K562 (cell line): ENCODE results near the gene TBX1. TPM values are rescaled to one million over a fixed set of nuclear protein-coding genes. Genes with fewer than 3 reads are reported as not detected.

ENCODE experiments used
- CHD4 ChIP-seq: fragments of 200-600 bp; sonication (generic); IDR thresholded peaks from 3 replicates; pipeline ENCODE4 v1.6.1; 2012; ENCODE audit warnings: low read depth, mild to moderate bottlenecking, mixed read lengths, low read length, inconsistent platforms; ENCODE audit not compliant: insufficient read depth, insufficient replicate concordance, poor library complexity, severe bottlenecking
- E2F6 ChIP-seq, 2 experiments: IDR thresholded peaks; 2 replicates each; pipeline ENCODE4 v1.6.1; 2011; ENCODE audit warnings: borderline replicate concordance in 1 of 2, control low read depth in 1 of 2, low read depth in 1 of 2, low read length in 1 of 2, mild to moderate bottlenecking in 1 of 2, mixed read lengths in 1 of 2, moderate library complexity in 1 of 2; ENCODE audit not compliant: insufficient read depth in 1 of 2, insufficient read length in 1 of 2, poor library complexity in 1 of 2, severe bottlenecking in 1 of 2; ENCODE audit errors: extremely low read depth in 1 of 2
- ID3 ChIP-seq, 2 experiments: fragments of 250-450 bp in 1 of 2; fragments of 450-650 bp in 1 of 2; sonication (Bioruptor Pico) in 1 of 2; IDR thresholded peaks; 2 replicates each; pipeline versions ENCODE4 v1.6.1 to v1.8.0; 2016 to 2021; ENCODE audit warnings: mild to moderate bottlenecking in 2 of 2, moderate library complexity in 2 of 2, missing compliant biosample characterization in 1 of 2, missing genetic modification characterization in 1 of 2
- LCOR ChIP-seq: sonication (generic); formaldehyde crosslinking; IDR thresholded peaks from 2 replicates; pipeline ENCODE4 v1.8.0; 2022; ENCODE audit warnings: mild to moderate bottlenecking, missing genetic modification reagents
- MITF ChIP-seq: IDR thresholded peaks from 2 replicates; pipeline ENCODE4 v1.6.1; 2014; ENCODE audit warnings: antibody characterized with exemption
- MNT ChIP-seq, 2 experiments: fragments of 450-650 bp; conservative IDR thresholded peaks; 2 replicates each; pipeline ENCODE4 v1.6.1; 2017; ENCODE audit warnings: mild to moderate bottlenecking in 2 of 2, moderate library complexity in 2 of 2
- NONO ChIP-seq, 2 experiments: fragments of 200-400 bp in 1 of 2; fragments of 450-650 bp in 1 of 2; formaldehyde crosslinking in 1 of 2; IDR thresholded peaks; 2 replicates each; pipeline ENCODE4 v1.6.1; 2017; ENCODE audit warnings: low read depth in 2 of 2, mild to moderate bottlenecking in 2 of 2, moderate library complexity in 2 of 2, low read length in 1 of 2
- POLR3G ChIP-seq: IDR thresholded peaks from 2 replicates; pipeline ENCODE4 v1.6.1; 2011; ENCODE audit not compliant: insufficient read length, insufficient replicate concordance; ENCODE audit errors: extremely low read depth
- SNRNP70 ChIP-seq: fragments of 200-400 bp; formaldehyde crosslinking; optimal IDR thresholded peaks from 2 replicates; pipeline ENCODE3; 2017; ENCODE audit warnings: low read depth, low read length
- TEAD2 ChIP-seq: fragments of 450-650 bp; IDR thresholded peaks from 2 replicates; pipeline ENCODE4 v1.6.1; 2016; ENCODE audit warnings: missing genetic modification characterization, control low read depth, missing compliant biosample characterization
- U2AF2 ChIP-seq: fragments of 200-400 bp; formaldehyde crosslinking; optimal IDR thresholded peaks from 2 replicates; pipeline ENCODE3; 2017; ENCODE audit warnings: low read depth, mild to moderate bottlenecking, low read length
- ZBED1 ChIP-seq: IDR thresholded peaks from 2 replicates; pipeline ENCODE4 v1.6.1; 2014
- ZC3H8 ChIP-seq: fragments of 450-650 bp; IDR thresholded peaks from 2 replicates; pipeline ENCODE4 v1.6.1; 2017
- ZKSCAN1 ChIP-seq: fragments of 150-350 bp; IDR thresholded peaks from 2 replicates; pipeline ENCODE4 v1.6.1; 2016; ENCODE audit warnings: low read depth, low read length
- ZNF12 ChIP-seq: sonication (generic); formaldehyde crosslinking; IDR thresholded peaks from 2 replicates; pipeline ENCODE4 v1.4.0; 2020; ENCODE audit warnings: mild to moderate bottlenecking, missing genetic modification reagents
- ZNF134 ChIP-seq: fragments of 250-450 bp; sonication (Bioruptor Pico); conservative IDR thresholded peaks from 2 replicates; pipeline ENCODE4 v1.4.0; 2020
- ZNF324 ChIP-seq: fragments of 250-450 bp; sonication (Bioruptor Pico); IDR thresholded peaks from 2 replicates; pipeline ENCODE4 v1.4.0; 2020; ENCODE audit warnings: mild to moderate bottlenecking
- ZNF354B ChIP-seq: fragments of 250-450 bp; sonication (Bioruptor Pico); IDR thresholded peaks from 2 replicates; pipeline ENCODE4 v1.4.0; 2020
- ZNF764 ChIP-seq: fragments of 250-450 bp; sonication (Bioruptor Pico); IDR thresholded peaks from 2 replicates; pipeline ENCODE4 v1.4.0; 2020; ENCODE audit warnings: low read depth, mild to moderate bottlenecking, moderate library complexity
- ZSCAN29 ChIP-seq: fragments of 450-650 bp; IDR thresholded peaks from 2 replicates; pipeline ENCODE4 v1.6.1; 2017
- polyA plus RNA-seq, 8 experiments: library from polyadenylated mRNA; depleted of rRNA in 4 of 8; stranded (reverse) in 5 of 8; unstranded in 3 of 8; fragments of >200 nt; fragmentation: Nextera tagmentation in 2 of 8; fragmentation: Illumina TruSeq in 1 of 8; extraction: Ambion mirVana in 2 of 8; extraction: Trizol in 1 of 8; gene quantifications; 2 replicates each; pipeline versions ENCODE4 v1.2.1 to v1.2.3, GENCODE V29; 2011 to 2014; ENCODE audit warnings: inconsistent platforms in 1 of 8, missing spikeins in 1 of 8
- total RNA-seq, 7 experiments: library from RNA; depleted of rRNA in 6 of 7; stranded (reverse); fragments of >200 nt in 6 of 7; fragmentation: Illumina TruSeq in 2 of 7; extraction: Trizol in 2 of 7; gene quantifications; 2 replicates each; pipeline versions ENCODE4 v1.2.1 to v1.2.3, GENCODE V29; 2011 to 2021; ENCODE audit warnings: low replicate concordance in 1 of 7
- TF ChIP-seq, protein P1 (sequence below): fragments of 450-650 bp; IDR thresholded peaks from 2 replicates; pipeline ENCODE4 v1.6.1; 2017; ENCODE audit warnings: antibody characterized with exemption

The TBX1 gene
- total and polyA plus RNA-seq, 9 of the 15 experiments (the other 6 are each of a cell fraction or from before 2014, with no cell fraction given) = 0.07 to 35.0 (median 3.9) TPM

GRCh38 chr22:19766511-19767426, 6.2 kb downstream of the TBX1 start (continued):
- no peak for TF ChIP-seq MNT (conservative IDR thresholded peaks at IDR 0.05)
- no peak for TF ChIP-seq ID3 (CRISPR knock-in tag; IDR thresholded peaks at IDR 0.05)
- TF ChIP-seq ID3 (tag; IDR thresholded peaks at IDR 0.05) = no peak
- no peak for TF ChIP-seq TEAD2 (tag)
- no peak for TF ChIP-seq POLR3G
- TF ChIP-seq ZSCAN29 = no peak
- TF ChIP-seq ZNF134 (CRISPR knock-in tag) = no peak
- no peak for TF ChIP-seq ZNF764
- no peak for TF ChIP-seq ZKSCAN1
- TF ChIP-seq E2F6 (IDR thresholded peaks at IDR 0.05; ENCODE audit: borderline replicate concordance in 1 of 2, extremely low read depth in 1 of 2, insufficient read depth in 1 of 2, insufficient read length in 1 of 2, low read depth in 1 of 2, low read length in 1 of 2, poor library complexity in 1 of 2, severe bottlenecking in 1 of 2) = peak in 1 of 2 experiments; percentile 30
- no peak for TF ChIP-seq LCOR (CRISPR knock-in tag)
- peak; percentile 18 for TF ChIP-seq CHD4
- TF ChIP-seq, protein P1, sequence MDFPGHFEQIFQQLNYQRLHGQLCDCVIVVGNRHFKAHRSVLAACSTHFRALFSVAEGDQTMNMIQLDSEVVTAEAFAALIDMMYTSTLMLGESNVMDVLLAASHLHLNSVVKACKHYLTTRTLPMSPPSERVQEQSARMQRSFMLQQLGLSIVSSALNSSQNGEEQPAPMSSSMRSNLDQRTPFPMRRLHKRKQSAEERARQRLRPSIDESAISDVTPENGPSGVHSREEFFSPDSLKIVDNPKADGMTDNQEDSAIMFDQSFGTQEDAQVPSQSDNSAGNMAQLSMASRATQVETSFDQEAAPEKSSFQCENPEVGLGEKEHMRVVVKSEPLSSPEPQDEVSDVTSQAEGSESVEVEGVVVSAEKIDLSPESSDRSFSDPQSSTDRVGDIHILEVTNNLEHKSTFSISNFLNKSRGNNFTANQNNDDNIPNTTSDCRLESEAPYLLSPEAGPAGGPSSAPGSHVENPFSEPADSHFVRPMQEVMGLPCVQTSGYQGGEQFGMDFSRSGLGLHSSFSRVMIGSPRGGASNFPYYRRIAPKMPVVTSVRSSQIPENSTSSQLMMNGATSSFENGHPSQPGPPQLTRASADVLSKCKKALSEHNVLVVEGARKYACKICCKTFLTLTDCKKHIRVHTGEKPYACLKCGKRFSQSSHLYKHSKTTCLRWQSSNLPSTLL = no peak
- TF ChIP-seq ZBED1 = no peak
- no peak for TF ChIP-seq MITF
- no peak for TF ChIP-seq U2AF2
- no peak for TF ChIP-seq ZNF354B
- no peak for TF ChIP-seq ZNF324 (CRISPR knock-in tag)
- TF ChIP-seq ZNF12 = no peak
- TF ChIP-seq ZC3H8 = no peak
- no peak for TF ChIP-seq SNRNP70
- TF ChIP-seq NONO (IDR thresholded peaks at IDR 0.05; ENCODE audit: low read depth in 2 of 2, low read length in 1 of 2) = no peak
